Neural progenitor cell (in vitro differentiated cells): ENCODE measurements around the gene FLT4.

Experiments
- EZH2 ChIP-seq: fragments of 200-600 bp; sonication (generic); IDR thresholded peaks from 2 replicates; pipeline ENCODE4 v1.6.1; 2017; ENCODE audit warnings: antibody characterized with exemption, mild to moderate bottlenecking, moderate library complexity
- TF ChIP-seq, protein P1 (sequence below): fragments of 200-600 bp; sonication (generic); IDR thresholded peaks from 2 replicates; pipeline ENCODE4 v1.5.1; 2017; ENCODE audit warnings: antibody characterized with exemption, mild to moderate bottlenecking

DNA sequence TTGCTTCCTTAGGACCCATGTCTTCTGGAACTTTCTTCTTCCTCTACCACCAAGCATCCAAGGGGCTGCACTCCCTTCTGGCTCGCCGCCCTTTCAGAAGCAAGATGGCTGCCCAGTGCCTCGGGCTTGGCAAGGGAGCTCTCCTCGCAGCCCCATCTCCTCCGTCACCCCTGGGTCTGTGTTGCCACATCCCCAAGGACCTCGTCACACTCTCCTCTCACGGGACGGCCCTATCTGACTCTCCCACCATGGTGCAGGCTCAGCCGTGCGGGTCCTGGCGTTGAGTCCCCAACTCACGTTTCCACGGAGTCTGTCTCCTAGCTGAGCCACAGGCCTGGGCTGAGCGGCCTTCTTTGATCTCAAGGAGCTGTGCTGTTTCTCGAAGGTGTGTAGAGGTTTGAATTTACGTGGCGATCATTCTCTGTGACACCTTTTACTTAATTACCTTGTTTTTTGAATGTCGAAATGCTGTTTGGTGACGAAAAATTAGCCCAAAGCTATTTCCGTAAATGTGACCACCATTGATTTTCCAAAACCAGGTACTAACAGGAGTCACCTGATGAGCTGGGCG, 43.1 kb downstream of the FLT4 start:
- TF ChIP-seq, protein P1, sequence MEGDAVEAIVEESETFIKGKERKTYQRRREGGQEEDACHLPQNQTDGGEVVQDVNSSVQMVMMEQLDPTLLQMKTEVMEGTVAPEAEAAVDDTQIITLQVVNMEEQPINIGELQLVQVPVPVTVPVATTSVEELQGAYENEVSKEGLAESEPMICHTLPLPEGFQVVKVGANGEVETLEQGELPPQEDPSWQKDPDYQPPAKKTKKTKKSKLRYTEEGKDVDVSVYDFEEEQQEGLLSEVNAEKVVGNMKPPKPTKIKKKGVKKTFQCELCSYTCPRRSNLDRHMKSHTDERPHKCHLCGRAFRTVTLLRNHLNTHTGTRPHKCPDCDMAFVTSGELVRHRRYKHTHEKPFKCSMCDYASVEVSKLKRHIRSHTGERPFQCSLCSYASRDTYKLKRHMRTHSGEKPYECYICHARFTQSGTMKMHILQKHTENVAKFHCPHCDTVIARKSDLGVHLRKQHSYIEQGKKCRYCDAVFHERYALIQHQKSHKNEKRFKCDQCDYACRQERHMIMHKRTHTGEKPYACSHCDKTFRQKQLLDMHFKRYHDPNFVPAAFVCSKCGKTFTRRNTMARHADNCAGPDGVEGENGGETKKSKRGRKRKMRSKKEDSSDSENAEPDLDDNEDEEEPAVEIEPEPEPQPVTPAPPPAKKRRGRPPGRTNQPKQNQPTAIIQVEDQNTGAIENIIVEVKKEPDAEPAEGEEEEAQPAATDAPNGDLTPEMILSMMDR = no peak
- no peak for TF ChIP-seq EZH2
